Measurements from ENCODE around the gene PTER.
A peak's percentile ranks its signal among the peaks of the same experiment; 100 is the strongest.

Gene PTER, protein sequence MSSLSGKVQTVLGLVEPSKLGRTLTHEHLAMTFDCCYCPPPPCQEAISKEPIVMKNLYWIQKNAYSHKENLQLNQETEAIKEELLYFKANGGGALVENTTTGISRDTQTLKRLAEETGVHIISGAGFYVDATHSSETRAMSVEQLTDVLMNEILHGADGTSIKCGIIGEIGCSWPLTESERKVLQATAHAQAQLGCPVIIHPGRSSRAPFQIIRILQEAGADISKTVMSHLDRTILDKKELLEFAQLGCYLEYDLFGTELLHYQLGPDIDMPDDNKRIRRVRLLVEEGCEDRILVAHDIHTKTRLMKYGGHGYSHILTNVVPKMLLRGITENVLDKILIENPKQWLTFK

DNA sequence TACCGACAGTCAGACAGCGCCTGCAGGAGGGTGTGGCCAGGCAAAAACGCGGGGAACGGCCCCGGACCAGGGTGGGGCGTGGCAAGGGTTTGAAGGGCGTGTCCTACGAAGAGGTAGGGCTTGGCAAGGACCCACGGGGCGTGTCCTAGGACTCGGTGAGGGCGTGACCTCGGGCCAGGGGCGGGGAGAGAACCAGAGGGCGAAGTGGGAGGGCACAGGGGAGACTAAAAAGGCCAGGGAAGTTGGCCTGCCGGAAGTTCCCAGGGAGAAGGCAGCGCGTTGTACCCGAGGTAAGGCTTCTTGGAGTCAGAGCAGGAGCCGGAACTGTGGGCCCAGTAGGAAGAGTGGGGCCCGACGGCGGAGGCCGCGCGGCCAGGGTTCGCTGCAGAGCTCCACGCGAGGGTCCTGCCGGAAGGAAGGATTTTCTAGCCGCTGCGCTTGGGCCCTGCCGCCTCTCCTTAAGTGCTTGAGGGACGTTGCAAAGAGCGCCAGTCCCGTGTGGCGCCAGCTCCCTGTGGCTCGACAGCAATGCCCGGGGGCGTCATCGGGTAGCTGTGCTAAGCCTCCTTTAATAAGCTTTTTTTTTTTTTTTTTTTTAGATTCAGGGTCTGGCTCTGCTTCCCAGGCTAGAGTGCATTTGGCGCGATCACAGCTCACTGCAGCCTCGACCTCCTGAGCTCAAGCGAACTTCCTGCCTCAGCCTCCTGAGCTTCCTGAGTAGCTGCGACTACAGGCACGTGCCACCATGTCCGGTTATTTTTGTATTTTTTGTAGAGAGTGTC, at the start of gene PTER:
Gene PTER (plus strand): TSS at position 253 of the 782 bp plus-strand sequence. CDS start 47,375 bp downstream, outside the sequence.
- DNase-seq, result peak; percentile 83

- no peak for DNase-seq
These were observed 44.2 kb upstream of the PTER start for GRCh38 chr10:16392531-16393069.

DNA sequence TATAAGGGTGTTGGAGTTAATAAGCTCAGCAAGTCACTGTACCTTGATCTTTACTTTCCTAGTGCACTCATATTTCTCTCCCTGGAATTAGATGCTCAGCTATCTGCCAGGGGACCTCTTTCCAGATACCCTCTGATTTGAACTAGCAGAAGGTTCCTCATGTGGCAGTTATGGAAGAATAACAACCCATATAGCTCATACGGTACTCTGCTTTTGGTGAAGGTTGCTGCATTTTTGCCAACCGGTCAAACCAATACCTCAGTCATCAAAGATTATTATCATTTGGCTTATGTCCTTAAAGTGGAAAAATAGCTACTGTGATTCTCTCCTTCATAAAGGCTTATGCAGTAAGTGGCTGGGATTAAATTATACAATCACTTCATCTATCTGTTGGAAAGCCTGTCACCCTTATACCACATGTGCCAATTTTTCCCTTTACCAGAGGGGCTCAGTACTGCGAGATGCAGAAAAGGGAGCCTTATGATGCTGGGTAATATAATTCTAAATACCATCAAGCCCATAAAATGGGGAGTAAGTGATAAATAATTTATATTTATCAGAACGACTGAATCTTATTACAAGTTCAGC, 43.4 kb upstream of the PTER start:
- no peak for DNase-seq

GRCh38 chr10:16401416-16401815, 35.4 kb upstream of the PTER start:
- no peak for DNase-seq

DNA sequence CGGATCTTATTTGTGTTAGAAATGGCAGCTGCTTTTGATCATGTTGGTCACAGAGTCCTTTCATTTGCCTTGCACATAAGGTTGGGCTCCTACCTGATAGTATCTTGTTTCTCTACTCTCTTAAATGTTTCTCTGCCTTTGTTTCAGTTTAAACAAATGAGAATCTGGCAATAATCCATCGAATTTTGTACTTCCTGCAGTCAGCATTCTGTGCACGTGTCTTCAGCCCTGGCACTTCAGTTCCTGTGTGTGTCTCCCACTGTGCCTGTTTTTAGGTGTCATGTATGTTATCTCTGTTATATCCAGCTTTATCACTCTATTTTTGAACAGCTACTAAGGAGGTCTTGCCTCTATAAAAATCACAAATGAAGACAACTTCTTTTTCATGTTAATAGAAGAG, 28.4 kb upstream of the PTER start:
- DNase-seq, result no peak

DNA sequence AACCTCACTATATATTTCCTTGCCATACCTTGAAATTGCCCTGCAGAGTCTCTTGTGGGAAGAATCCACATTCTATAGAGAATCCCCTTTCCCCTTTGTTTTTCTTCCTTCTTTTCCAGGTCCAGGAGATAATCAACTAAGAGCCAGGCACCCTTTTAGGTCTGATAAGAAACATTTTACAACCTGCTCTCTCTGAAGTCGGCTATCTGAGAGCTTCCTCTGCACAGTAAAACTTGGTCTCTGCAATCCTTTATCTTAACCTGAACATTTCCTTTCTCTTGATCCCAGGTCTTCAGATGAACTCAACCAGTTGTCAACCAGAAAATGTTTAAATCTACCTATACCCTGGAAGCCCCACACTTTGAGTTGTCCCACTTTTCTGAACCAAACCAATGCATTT, 19.5 kb upstream of the PTER start:
- no peak for DNase-seq

GRCh38 chr10:16423599-16423998, 13.2 kb upstream of the PTER start:
- DNase-seq, result no peak

- no peak for DNase-seq
These were observed 11.4 kb upstream of the PTER start for GRCh38 chr10:16425449-16425848.

- no peak for DNase-seq
These were observed 7.3 kb upstream of the PTER start for GRCh38 chr10:16429539-16429938.

GRCh38 chr10:16436367-16436757, 448 bp upstream of the PTER start:
- DNase-seq, result no peak

- no peak for DNase-seq
These were observed 707 bp downstream of the PTER start for GRCh38 chr10:16437540-16437894.

GRCh38 chr10:16439295-16439694, 2.5 kb downstream of the PTER start:
- DNase-seq, result no peak

GRCh38 chr10:16440396-16441133, 3.8 kb downstream of the PTER start:
- no peak for DNase-seq

- no peak for DNase-seq
These were observed 4.5 kb downstream of the PTER start for GRCh38 chr10:16441173-16441840.

DNA sequence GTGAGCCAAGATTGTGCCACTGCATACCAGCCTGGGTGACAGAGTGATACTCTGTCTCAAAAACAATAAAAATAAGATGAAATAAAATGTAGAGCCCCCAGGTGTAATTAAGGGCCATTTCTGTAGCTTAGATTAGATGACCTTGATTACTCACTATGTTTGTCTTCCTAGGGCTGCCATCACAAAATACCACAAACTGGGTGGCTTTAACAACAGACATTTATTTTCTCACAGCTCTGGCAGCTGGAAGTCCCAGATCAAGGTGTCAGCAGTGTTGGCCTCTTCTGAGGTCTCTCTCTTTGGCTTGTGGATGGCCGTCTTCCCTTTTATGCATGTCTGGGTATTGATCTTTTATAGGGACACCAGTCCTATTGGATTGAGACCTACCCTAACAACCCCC, 6.1 kb downstream of the PTER start:
- DNase-seq, result no peak

GRCh38 chr10:16445770-16446469, 9.1 kb downstream of the PTER start:
- DNase-seq, result no peak

GRCh38 chr10:16449454-16449853, 12.6 kb downstream of the PTER start:
- no peak for DNase-seq

GRCh38 chr10:16458166-16458955, 21.6 kb downstream of the PTER start:
- no peak for DNase-seq

GRCh38 chr10:16459423-16459939, 22.7 kb downstream of the PTER start:
- no peak for DNase-seq

DNA sequence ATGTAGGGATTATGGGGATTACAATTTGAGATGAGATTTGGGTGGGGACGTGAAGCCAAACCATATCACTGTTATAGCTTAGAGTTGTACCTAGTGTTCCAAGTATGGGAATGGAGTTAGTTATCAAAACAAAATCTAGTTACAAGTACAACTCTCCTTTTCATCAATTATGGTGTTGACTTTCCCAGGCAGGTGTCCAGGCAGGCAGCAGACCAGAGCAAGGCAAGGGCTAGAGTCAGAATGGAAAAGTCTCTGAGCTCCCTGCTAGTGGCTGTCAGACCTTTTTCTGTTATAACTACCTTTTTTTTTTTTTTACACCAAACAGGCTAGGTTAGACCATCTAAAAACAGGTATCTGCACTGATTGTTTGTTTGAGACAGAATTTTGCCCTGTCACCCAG, 29.2 kb downstream of the PTER start:
- DNase-seq, result no peak

- no peak for DNase-seq
These were observed 33.9 kb downstream of the PTER start for GRCh38 chr10:16470747-16471146.

All from NCI-H1694 (cell line).